HTR-8/SVneo (cell line): ENCODE measurements around the gene CHPF.
A peak's percentile ranks its signal among the peaks of the same experiment; 100 is the strongest.

Experiments used
- DNase-seq: peaks from one replicate; pipeline ENCODE4 v3.0.0; 2011; ENCODE audit warnings: low spot score, mixed read lengths; ENCODE audit not compliant: insufficient read length
- FAIRE-seq: peaks from 2 replicates; lab custom pipeline; 2011; peaks lifted over from hg19 to GRCh38; lab: Jason Lieb, UNC

The CHPF gene

GRCh38 chr2:219502618-219503017, 41.0 kb downstream of the CHPF start:
- FAIRE-seq = no peak
- no peak for DNase-seq

GRCh38 chr2:219501849-219502248, 41.8 kb downstream of the CHPF start:
- no peak for DNase-seq

GRCh38 chr2:219500135-219500534, 43.5 kb downstream of the CHPF start:
- FAIRE-seq (peak; percentile 9), DNase-seq (peak; percentile 30)

More at GRCh38 chr2:219501849-219502248, 41.8 kb downstream of the CHPF start:
- FAIRE-seq = no peak

GRCh38 chr2:219499555-219499954, 44.1 kb downstream of the CHPF start:
- DNase-seq = no peak
- FAIRE-seq = no peak

GRCh38 chr2:219499058-219499307, 44.6 kb downstream of the CHPF start:
- FAIRE-seq = no peak
- no peak for DNase-seq

GRCh38 chr2:219498280-219499057, 45.1 kb downstream of the CHPF start, which contains the start of gene GMPPA:
Gene GMPPA (plus strand): TSS chr2:219498891. CDS start chr2:219499976, 1,085 bp downstream.
- peak; percentile 83 for FAIRE-seq
- peak; percentile 98 for DNase-seq

- FAIRE-seq = peak; percentile 76
- DNase-seq = peak; percentile 91
Observed at GRCh38 chr2:219497495-219498279, 45.9 kb downstream of the CHPF start.

GRCh38 chr2:219496825-219497494, 46.6 kb downstream of the CHPF start:
- no peak for FAIRE-seq
- DNase-seq = no peak

GRCh38 chr2:219496247-219496824, 47.3 kb downstream of the CHPF start:
- FAIRE-seq = no peak
- DNase-seq = no peak

- DNase-seq = peak; percentile 64
- no peak for FAIRE-seq
Observed at GRCh38 chr2:219495531-219496122, 48.0 kb downstream of the CHPF start.

- DNase-seq = no peak
- FAIRE-seq = no peak
Observed at GRCh38 chr2:219494952-219495530, 48.6 kb downstream of the CHPF start.

GRCh38 chr2:219493086-219493485, 50.5 kb downstream of the CHPF start:
- no peak for DNase-seq
- FAIRE-seq = no peak

GRCh38 chr2:219492575-219492974, 51.0 kb downstream of the CHPF start:
- DNase-seq (no peak), FAIRE-seq (no peak)

GRCh38 chr2:219491278-219491963, 52.2 kb downstream of the CHPF start:
- DNase-seq (no peak), FAIRE-seq (no peak)

- DNase-seq (no peak), FAIRE-seq (no peak)
Observed at GRCh38 chr2:219490600-219491130, 52.9 kb downstream of the CHPF start.

GRCh38 chr2:219490186-219490585, 53.4 kb downstream of the CHPF start:
- DNase-seq (no peak), FAIRE-seq (no peak)

- FAIRE-seq = no peak
- DNase-seq = no peak
Observed at GRCh38 chr2:219489315-219489714, 54.3 kb downstream of the CHPF start.
